Spleen (tissue), 7 donors: ENCODE results near the gene DNAJB4.

Experiments used
- CTCF ChIP-seq, 11 experiments: fragments of 200-600 bp in 7 of 11; fragments of 450-650 bp in 4 of 11; sonication (generic) in 4 of 11; IDR thresholded peaks in 8 of 11; conservative IDR thresholded peaks in 3 of 11; 1 replicate in 7 of 11; 2 replicates in 4 of 11; pipeline versions ENCODE4 v1.4.0 to v1.8.0; 2016 to 2021; ENCODE audit warnings: antibody characterized with exemption in 11 of 11, inconsistent platforms in 4 of 11, mild to moderate bottlenecking in 1 of 11
- POLR2A ChIP-seq, 3 donors: fragments of 450-650 bp; IDR thresholded peaks; one replicate each; pipeline ENCODE4 v1.5.1; 2017; ENCODE audit warnings: antibody characterized with exemption in 3 of 3, mild to moderate bottlenecking in 1 of 3
- POLR2AphosphoS5 ChIP-seq, 3 donors: sonication (generic); formaldehyde crosslinking; IDR thresholded peaks; one replicate each; pipeline ENCODE4 v1.5.1; 2017; ENCODE audit warnings: antibody characterized with exemption in 3 of 3
- donor health status: DM: no; HTN: no; CAD: no; lungs with moderate emphysema.
- donor health status: DM: no; HTN: no; CAD: no.
- donor health status: DM: no; HTN: no; CAD: no.

GRCh38 chr1:78006521-78006920 lies 1.8 kb downstream of the DNAJB4 start:
- TF ChIP-seq POLR2A (IDR thresholded peaks at IDR 0.05): no peak
- no peak for TF ChIP-seq CTCF (IDR thresholded peaks at IDR 0.05 in 8 of 11, conservative IDR thresholded peaks at IDR 0.05 in 3 of 11)
- TF ChIP-seq POLR2AphosphoS5 (IDR thresholded peaks at IDR 0.05): no peak
